Hepatocyte (in vitro differentiated cells): ENCODE data around the gene THSD7B. TPM values are rescaled to one million over a fixed set of nuclear protein-coding genes. Genes with fewer than 3 reads are reported as not detected.

ENCODE experiments used
- DNase-seq: peaks from one replicate; pipeline ENCODE4 v3.0.0-alpha.2; 2016; ENCODE audit warnings: low spot score
- H2AFZ ChIP-seq: fragments of 200-600 bp; sonication (generic); 2 replicates; pipeline ENCODE4 v1.6.0; 2016; ENCODE audit warnings: antibody characterized with exemption, mild to moderate bottlenecking
- H3K27ac ChIP-seq: fragments of 200-600 bp; sonication (generic); 2 replicates; pipeline ENCODE4 v1.5.1; 2016; ENCODE audit warnings: mild to moderate bottlenecking
- H3K27me3 ChIP-seq: fragments of 200-600 bp; sonication (generic); 2 replicates; pipeline ENCODE4 v1.6.1; 2016
- H3K36me3 ChIP-seq: fragments of 200-600 bp; sonication (generic); replicated peaks from 2 replicates; pipeline ENCODE4 v1.5.1; 2016; ENCODE audit warnings: low read depth; ENCODE audit not compliant: insufficient read depth
- H3K4me1 ChIP-seq: fragments of 200-600 bp; sonication (generic); 2 replicates; pipeline ENCODE4 v1.5.1; 2016; ENCODE audit warnings: mild to moderate bottlenecking, moderate library complexity; ENCODE audit not compliant: insufficient read depth
- H3K4me2 ChIP-seq: fragments of 200-600 bp; sonication (generic); 2 replicates; pipeline ENCODE4 v1.6.0; 2016
- H3K4me3 ChIP-seq: fragments of 200-600 bp; sonication (generic); 2 replicates; pipeline ENCODE4 v1.5.1; 2016; ENCODE audit warnings: mild to moderate bottlenecking
- H3K79me2 ChIP-seq: fragments of 200-600 bp; sonication (generic); 2 replicates; pipeline ENCODE4 v1.6.0; 2017; ENCODE audit warnings: mild to moderate bottlenecking
- H3K9me2 ChIP-seq: fragments of 200-600 bp; sonication (generic); replicated peaks from 2 replicates; pipeline ENCODE4 v1.6.0; 2017; ENCODE audit warnings: mild to moderate bottlenecking; ENCODE audit not compliant: insufficient read depth
- H3K9me3 ChIP-seq: fragments of 200-600 bp; sonication (generic); 2 replicates; pipeline ENCODE4 v1.5.1; 2016; ENCODE audit warnings: low read depth, mild to moderate bottlenecking
- H4K20me1 ChIP-seq: fragments of 200-600 bp; sonication (generic); 2 replicates; pipeline ENCODE4 v1.6.0; 2016; ENCODE audit warnings: mild to moderate bottlenecking; ENCODE audit not compliant: insufficient read depth, poor library complexity, severe bottlenecking
- CTCF ChIP-seq: fragments of 200-600 bp; sonication (generic); IDR thresholded peaks from 2 replicates; pipeline ENCODE4 v1.5.1; 2016; ENCODE audit warnings: antibody characterized with exemption, mild to moderate bottlenecking; ENCODE audit not compliant: poor library complexity
- EZH2 ChIP-seq: fragments of 200-600 bp; sonication (generic); IDR thresholded peaks from 2 replicates; pipeline ENCODE4 v1.6.1; 2016; ENCODE audit warnings: antibody characterized with exemption, mild to moderate bottlenecking, borderline replicate concordance
- EZH2phosphoT487 ChIP-seq: fragments of 200-600 bp; sonication (generic); IDR thresholded peaks from one replicate; pipeline ENCODE4 v1.6.1; 2018; ENCODE audit warnings: antibody characterized with exemption, mild to moderate bottlenecking, low read depth, moderate library complexity; ENCODE audit not compliant: unreplicated experiment, severe bottlenecking
- WGBS: methylation state at CpG from one replicate; pipeline ENCODE4 v1.1.6; 2016; ENCODE audit warnings: low lambda C conversion rate; ENCODE audit errors: missing lambda C conversion rate; 5-methylcytosine and 5-hydroxymethylcytosine counted together
- polyA plus RNA-seq: library from polyadenylated mRNA; unstranded; fragments of >200 nt; fragmentation: Nextera tagmentation; extraction: Ambion mirVana; gene quantifications from 2 replicates; pipeline ENCODE4 v1.2.1, GENCODE V29; 2016
- total RNA-seq: library from RNA; depleted of rRNA; stranded (reverse); fragments of >200 nt; gene quantifications from 2 replicates; pipeline ENCODE4 v1.2.3, GENCODE V29; 2014

Gene THSD7B
- total and polyA plus RNA-seq, 2 experiments from 2014 or later, result 0.48 to 5.7 TPM

- Histone ChIP-seq H3K9me3 (no peaks in the 10 kb centered on the region), H3K79me2 (no peaks in the 10 kb centered on the region), H4K20me1 (no peaks in the 10 kb centered on the region), H3K4me1 (no peaks in the 10 kb centered on the region), H3K4me2 (no peak overlapping the region), H3K27me3 (no peaks in the 10 kb centered on the region), H3K9me2 (no peaks in the 10 kb centered on the region), H3K4me3 (no peak overlapping the region), H3K36me3 (no peaks in the 10 kb centered on the region), H3K27ac (no peak overlapping the region), H2AFZ (no peak overlapping the region)
- DNase-seq, result no peak
- TF ChIP-seq CTCF (no peak), EZH2phosphoT487 (no peak), EZH2 (no peak)
- WGBS, result 93% methylated on average over 1 of the region's 1 CpG
Observed at GRCh38 chr2:136997557-136997956, 232.2 kb downstream of the THSD7B start.

- Histone ChIP-seq H3K9me2 (no peaks in the 10 kb centered on the region), H3K27me3 (no peaks in the 10 kb centered on the region), H3K4me2 (no peak overlapping the region), H4K20me1 (no peaks in the 10 kb centered on the region), H3K79me2 (no peaks in the 10 kb centered on the region), H3K4me3 (no peak overlapping the region), H3K36me3 (no peaks in the 10 kb centered on the region), H3K27ac (no peak overlapping the region), H3K4me1 (no peaks in the 10 kb centered on the region), H3K9me3 (no peaks in the 10 kb centered on the region), H2AFZ (no peak overlapping the region)
- no peak for TF ChIP-seq CTCF
- no peak for TF ChIP-seq EZH2phosphoT487
- no peak for TF ChIP-seq EZH2
- 51% methylated on average over 2 of the region's 2 CpGs for WGBS
- DNase-seq, result no peak
Observed at GRCh38 chr2:137000811-137001210, 235.5 kb downstream of the THSD7B start.

- H3K27ac ChIP-seq, result no peak overlapping the region
- DNase-seq, result no peak
- no peaks in the 10 kb centered on the region for H3K9me3 ChIP-seq
- no peaks in the 10 kb centered on the region for H3K36me3 ChIP-seq
- H3K4me3 ChIP-seq, result no peak overlapping the region
- H2AFZ ChIP-seq, result no peak overlapping the region
- H3K9me2 ChIP-seq, result no peaks in the 10 kb centered on the region
- no peaks in the 10 kb centered on the region for H4K20me1 ChIP-seq
- WGBS, result 88% methylated on average over 1 of the region's 1 CpG
- H3K79me2 ChIP-seq, result no peaks in the 10 kb centered on the region
- no peaks in the 10 kb centered on the region for H3K4me1 ChIP-seq
- TF ChIP-seq CTCF (no peak), EZH2 (no peak), EZH2phosphoT487 (no peak)
- no peaks in the 10 kb centered on the region for H3K27me3 ChIP-seq
- H3K4me2 ChIP-seq, result no peak overlapping the region
Observed at GRCh38 chr2:137002896-137003295, 237.6 kb downstream of the THSD7B start.

- Histone ChIP-seq H3K27ac (no peak overlapping the region), H3K36me3 (no peaks in the 10 kb centered on the region), H3K9me3 (no peaks in the 10 kb centered on the region), H3K4me1 (no peaks in the 10 kb centered on the region), H3K4me2 (no peak overlapping the region), H3K27me3 (no peaks in the 10 kb centered on the region), H4K20me1 (no peaks in the 10 kb centered on the region), H3K79me2 (no peaks in the 10 kb centered on the region), H3K4me3 (no peak overlapping the region), H3K9me2 (no peaks in the 10 kb centered on the region), H2AFZ (no peak overlapping the region)
- 83% methylated on average over 2 of the region's 2 CpGs for WGBS
- no peak for TF ChIP-seq CTCF
- no peak for TF ChIP-seq EZH2
- TF ChIP-seq EZH2phosphoT487, result no peak
- no peak for DNase-seq
Observed at GRCh38 chr2:137005210-137005609, 239.9 kb downstream of the THSD7B start.
